Skeletal muscle cell (primary cell): ENCODE results near the gene BORA.
"Not testable (repeated sequence)": the region's sequence is repeated elsewhere in the genome, so short reads cannot be mapped to it uniquely, and the experiment has no call there.

ENCODE experiments used
- DNase-seq: peaks from one replicate; pipeline ENCODE4 v3.0.0-alpha.2; 2010; ENCODE audit warnings: low read depth
- H3K4me3 ChIP-seq: 2 replicates; pipeline ENCODE4 v1.5.1; 2011; ENCODE audit warnings: low read depth, mild to moderate bottlenecking, control low read depth, low read length, moderate library complexity

BORA gene

GRCh38 chr13:72727417-72728289 is at the start of gene BORA, which contains the start of gene MZT1:
TSS of gene BORA (plus strand) at chr13:72727923. CDS start at chr13:72728941, 1,018 bp downstream.
TSS of gene MZT1 (minus strand) at chr13:72727629. CDS start at chr13:72727602, 27 bp downstream.
- H3K4me3 ChIP-seq = peak within 1 kb of the TSS; percentile 98
- DNase-seq = peak; percentile 94

GRCh38 chr13:72678312-72678711 is 49.4 kb upstream of the BORA start:
- DNase-seq = no peak
- no peak overlapping the region for H3K4me3 ChIP-seq

GRCh38 chr13:72680353-72680752 is 47.4 kb upstream of the BORA start:
- DNase-seq = no peak
- no peak overlapping the region for H3K4me3 ChIP-seq

GRCh38 chr13:72686766-72687165 is 41.0 kb upstream of the BORA start:
- no peak overlapping the region for H3K4me3 ChIP-seq
- DNase-seq = no peak

- no peak for DNase-seq
- no peak overlapping the region for H3K4me3 ChIP-seq
These were observed 38.5 kb upstream of the BORA start for GRCh38 chr13:72689181-72689696.

GRCh38 chr13:72692884-72693514 is 34.7 kb upstream of the BORA start:
- no peak overlapping the region for H3K4me3 ChIP-seq
- no peak for DNase-seq

- H3K4me3 ChIP-seq = no peak overlapping the region
- DNase-seq = no peak
These were observed 33.9 kb upstream of the BORA start for GRCh38 chr13:72693832-72694231.

GRCh38 chr13:72694314-72694713 is 33.4 kb upstream of the BORA start:
- DNase-seq = no peak
- H3K4me3 ChIP-seq = no peak overlapping the region

GRCh38 chr13:72696579-72696978 is 31.1 kb upstream of the BORA start:
- no peak for DNase-seq
- no peak overlapping the region for H3K4me3 ChIP-seq

GRCh38 chr13:72698164-72698563 is 29.6 kb upstream of the BORA start:
- no peak for DNase-seq
- no peak overlapping the region for H3K4me3 ChIP-seq

- no peak overlapping the region for H3K4me3 ChIP-seq
- no peak for DNase-seq
These were observed 27.2 kb upstream of the BORA start for GRCh38 chr13:72700509-72700908.

- DNase-seq = no peak
- no peak overlapping the region for H3K4me3 ChIP-seq
These were observed 10.9 kb upstream of the BORA start for GRCh38 chr13:72716776-72717175.

GRCh38 chr13:72726185-72726584 is 1.5 kb upstream of the BORA start:
- peak overlapping the region; percentile 98 for H3K4me3 ChIP-seq

GRCh38 chr13:72726726-72727416 is 852 bp upstream of the BORA start:
- H3K4me3 ChIP-seq = peak overlapping the region; percentile 98
- peak; percentile 1 for DNase-seq

More at GRCh38 chr13:72726185-72726584, 1.5 kb upstream of the BORA start:
- DNase-seq = not testable (repeated sequence)

- DNase-seq = no peak
- peak overlapping the region; percentile 98 for H3K4me3 ChIP-seq
These were observed 525 bp downstream of the BORA start for GRCh38 chr13:72728290-72728605.

GRCh38 chr13:72737033-72737432 is 9.3 kb downstream of the BORA start:
- DNase-seq = no peak
- H3K4me3 ChIP-seq = no peak overlapping the region

- DNase-seq = no peak
- H3K4me3 ChIP-seq = no peak overlapping the region
These were observed 12.3 kb downstream of the BORA start for GRCh38 chr13:72740015-72740414.

- no peak for DNase-seq
- no peak overlapping the region for H3K4me3 ChIP-seq
These were observed 17.5 kb downstream of the BORA start for GRCh38 chr13:72745260-72745659.

GRCh38 chr13:72751220-72751619 is 23.5 kb downstream of the BORA start:
- no peak for DNase-seq
- H3K4me3 ChIP-seq = no peak overlapping the region

- no peak overlapping the region for H3K4me3 ChIP-seq
- no peak for DNase-seq
These were observed 26.4 kb downstream of the BORA start for GRCh38 chr13:72754111-72754510.
